CD4-positive, alpha-beta T cell treated with Interleukin-10 for 1 hour (primary cell): ENCODE results near the gene ACOT7.
A peak's percentile ranks its signal among the peaks of the same experiment; 100 is the strongest.
"Not testable (repeated sequence)": the region's sequence is repeated elsewhere in the genome, so short reads cannot be mapped to it uniquely, and the experiment has no call there.

Experiments used
- DNase-seq: peaks from one replicate; pipeline ENCODE4 v3.0.0-alpha.2; 2020

ACOT7 gene

GRCh38 chr1:6423321-6423999, 29.9 kb upstream of the ACOT7 start:
- DNase-seq = peak; percentile 75

GRCh38 chr1:6421266-6421665, 27.7 kb upstream of the ACOT7 start:
- DNase-seq = no peak

GRCh38 chr1:6420454-6421042, 27.0 kb upstream of the ACOT7 start:
- DNase-seq = no peak

- no peak for DNase-seq
Measured at GRCh38 chr1:6419804-6420453, 26.4 kb upstream of the ACOT7 start, which contains the start of gene HES2. TSS of gene HES2 (minus strand) at chr1:6419919. CDS start at chr1:6419820, 99 bp downstream.

- DNase-seq = no peak
Measured at GRCh38 chr1:6419397-6419803, 25.8 kb upstream of the ACOT7 start.

GRCh38 chr1:6418668-6419396, 25.3 kb upstream of the ACOT7 start:
- no peak for DNase-seq

- no peak for DNase-seq
Measured at GRCh38 chr1:6417961-6418667, 24.5 kb upstream of the ACOT7 start.

- no peak for DNase-seq
Measured at GRCh38 chr1:6416906-6417305, 23.3 kb upstream of the ACOT7 start.

GRCh38 chr1:6416295-6416656, 22.7 kb upstream of the ACOT7 start:
- DNase-seq = no peak

- DNase-seq = no peak
Measured at GRCh38 chr1:6414881-6415626, 21.5 kb upstream of the ACOT7 start.

GRCh38 chr1:6414443-6414844, 20.9 kb upstream of the ACOT7 start:
- peak; percentile 35 for DNase-seq

GRCh38 chr1:6412896-6413295, 19.3 kb upstream of the ACOT7 start:
- no peak for DNase-seq

- DNase-seq = no peak
Measured at GRCh38 chr1:6410248-6410893, 16.8 kb upstream of the ACOT7 start.

- DNase-seq = no peak
Measured at GRCh38 chr1:6409733-6410132, 16.2 kb upstream of the ACOT7 start.

- DNase-seq = no peak
Measured at GRCh38 chr1:6409053-6409452, 15.5 kb upstream of the ACOT7 start.

GRCh38 chr1:6408023-6408422, 14.5 kb upstream of the ACOT7 start:
- no peak for DNase-seq

- DNase-seq = no peak
Measured at GRCh38 chr1:6401673-6402072, 8.1 kb upstream of the ACOT7 start.

- no peak for DNase-seq
Measured at GRCh38 chr1:6399294-6399693, 5.7 kb upstream of the ACOT7 start.

- DNase-seq = no peak
Measured at GRCh38 chr1:6397844-6398441, 4.4 kb upstream of the ACOT7 start.

GRCh38 chr1:6396998-6397397, 3.4 kb upstream of the ACOT7 start:
- no peak for DNase-seq

GRCh38 chr1:6395781-6396244, 2.2 kb upstream of the ACOT7 start:
- DNase-seq = not testable (repeated sequence)
